Endothelial cell of umbilical vein (primary cell): Measurements from ENCODE around the gene FAM114A1. TPM values are rescaled to one million over a fixed set of nuclear protein-coding genes. Genes with fewer than 3 reads are reported as not detected.

Source experiments
- BruUV-seq: library from RNA; stranded (reverse); fragments of 400-500 nt; replicated peaks from 2 replicates; lab custom pipeline; 2021; lab: Mats Ljungman, UMichigan
- CTCF ChIA-PET: fragments of 300-600, 350-600 bp; sonication (Branson Sonifier 250); formaldehyde crosslinking; loops from one replicate; lab custom pipeline; 2021; ENCODE audit warnings: antibody characterized with exemption, inconsistent platforms; lab: Charles Lee
- POLR2A ChIA-PET: fragments of 300-600, 350-600 bp; sonication (Branson Sonifier 250); formaldehyde crosslinking; loops from one replicate; lab custom pipeline; 2021; ENCODE audit warnings: antibody characterized with exemption, inconsistent platforms; lab: Charles Lee
- DNase-seq: peaks from one replicate; pipeline ENCODE4 v3.0.0-alpha.2; 2011; ENCODE audit warnings: low read depth, low spot score
- FAIRE-seq: peaks from 2 replicates; lab custom pipeline; 2011; peaks lifted over from hg19 to GRCh38; lab: Jason Lieb, UNC
- H2AFZ ChIP-seq: 2 replicates; pipeline ENCODE4 v1.6.0; 2012; ENCODE audit warnings: low read depth, low read length, control low read depth, inconsistent platforms
- H3K27ac ChIP-seq: 2 replicates; pipeline ENCODE4 v1.5.1; 2011; ENCODE audit warnings: low read depth, mild to moderate bottlenecking, control low read depth, low read length, moderate library complexity; ENCODE audit not compliant: insufficient read depth
- H3K27me3 ChIP-seq, 2 experiments: 2 replicates each; pipeline versions ENCODE4 v1.6.0 to v1.6.1; 2011; ENCODE audit warnings: low read length in 2 of 2, mixed read lengths in 1 of 2; ENCODE audit not compliant: control insufficient read depth in 2 of 2, insufficient read depth in 2 of 2
- H3K36me3 ChIP-seq, 2 experiments: 2 replicates in 1 of 2; 3 replicates in 1 of 2; pipeline ENCODE4 v1.5.1; 2011; ENCODE audit warnings: low read length in 2 of 2, mild to moderate bottlenecking in 1 of 2, moderate library complexity in 1 of 2; ENCODE audit not compliant: control insufficient read depth in 2 of 2, insufficient read depth in 2 of 2; ENCODE audit errors: extremely low read depth in 1 of 2
- H3K4me1 ChIP-seq: 3 replicates; pipeline ENCODE4 v1.5.1; 2011; ENCODE audit warnings: mild to moderate bottlenecking, low read length; ENCODE audit not compliant: control insufficient read depth, insufficient read depth; ENCODE audit errors: extremely low read depth
- H3K4me2 ChIP-seq: 2 replicates; pipeline ENCODE4 v1.6.1; 2011; ENCODE audit warnings: low read length, control low read depth, mixed read lengths; ENCODE audit not compliant: insufficient read depth
- H3K4me3 ChIP-seq, 3 experiments: fragments of 200-600 bp in 1 of 3; sonication (generic), shearing (Covaris generic) in 1 of 3; replicated peaks in 1 of 3; 2 replicates each; pipeline ENCODE4 v1.5.1; 2011 to 2016; ENCODE audit warnings: control low read depth in 3 of 3, low read length in 3 of 3, mild to moderate bottlenecking in 2 of 3, inconsistent platforms in 1 of 3, low read depth in 1 of 3, moderate library complexity in 1 of 3; ENCODE audit not compliant: insufficient read depth in 1 of 3
- H3K79me2 ChIP-seq: 2 replicates; pipeline ENCODE4 v1.6.0; 2012; ENCODE audit warnings: low read length, inconsistent platforms; ENCODE audit not compliant: control insufficient read depth, insufficient read depth
- H3K9ac ChIP-seq: replicated peaks from 2 replicates; pipeline ENCODE3; 2011; ENCODE audit warnings: low read length, control low read depth; ENCODE audit not compliant: insufficient read depth; ENCODE audit errors: extremely low read depth
- H3K9me1 ChIP-seq: replicated peaks from 3 replicates; pipeline ENCODE4 v1.6.0; 2011; ENCODE audit warnings: mild to moderate bottlenecking, low read length; ENCODE audit not compliant: control insufficient read depth, insufficient read depth; ENCODE audit errors: extremely low read depth
- H3K9me3 ChIP-seq: replicated peaks from 2 replicates; pipeline ENCODE4 v1.5.1; 2012; ENCODE audit warnings: low read length, inconsistent platforms; ENCODE audit not compliant: control insufficient read depth, insufficient read depth
- H4K20me1 ChIP-seq: replicated peaks from 2 replicates; pipeline ENCODE3; 2011; ENCODE audit warnings: mild to moderate bottlenecking, low read length; ENCODE audit not compliant: control insufficient read depth, insufficient read depth; ENCODE audit errors: extremely low read depth
- EZH2 ChIP-seq: IDR thresholded peaks from 2 replicates; pipeline ENCODE4 v1.6.1; 2012; ENCODE audit warnings: borderline replicate concordance, low read depth, mild to moderate bottlenecking, moderate library complexity, low read length, inconsistent platforms; ENCODE audit not compliant: severe bottlenecking
- FOS ChIP-seq: IDR thresholded peaks from 2 replicates; pipeline ENCODE4 v1.6.1; 2011; ENCODE audit warnings: mild to moderate bottlenecking, low read length, moderate library complexity, borderline replicate concordance; ENCODE audit not compliant: insufficient read depth
- GATA2 ChIP-seq: IDR thresholded peaks from 2 replicates; pipeline ENCODE4 v1.7.0; 2011; ENCODE audit warnings: low read depth, mild to moderate bottlenecking, moderate library complexity, mixed read lengths, low read length; ENCODE audit not compliant: insufficient read length, insufficient read depth
- JUN ChIP-seq: IDR thresholded peaks from 2 replicates; pipeline ENCODE4 v1.6.1; 2011; ENCODE audit warnings: borderline replicate concordance, low read depth; ENCODE audit not compliant: insufficient read length, insufficient read depth
- MYC ChIP-seq: IDR thresholded peaks from one replicate; pipeline ENCODE4 v1.6.1; 2011; ENCODE audit warnings: mild to moderate bottlenecking, low read depth, low read length
- POLR2A ChIP-seq: IDR thresholded peaks from 2 replicates; pipeline ENCODE4 v1.6.1; 2012; ENCODE audit warnings: low read depth, mild to moderate bottlenecking, control low read depth, low read length
- POLR2AphosphoS5 ChIP-seq: IDR thresholded peaks from 2 replicates; pipeline ENCODE4 v1.6.1; 2012; ENCODE audit warnings: low read depth, mild to moderate bottlenecking, control low read depth, low read length, moderate library complexity; ENCODE audit not compliant: insufficient read depth
- dilution Hi-C: fragments of 300-500 bp; cut with MboI; formaldehyde crosslinking; loops from one replicate; pipeline ENCODE4 v1.15.0; 2019; ENCODE audit warnings: low sequenced_read_pairs; ENCODE audit not compliant: extremely low pct_ligation_motif_present
- intact Hi-C: fragments of 100-400 bp; cut with micrococcal nuclease; formaldehyde crosslinking; loops from one replicate; pipeline ENCODE4 v1.10.0; 2022
- polyA plus RNA-seq, 4 experiments: library from polyadenylated mRNA; depleted of rRNA in 3 of 4; stranded (reverse) in 3 of 4; unstranded in 1 of 4; fragments of >200 nt; gene quantifications; 2 replicates each; pipeline versions ENCODE4 v1.2.1 to v1.2.3, GENCODE V29; 2011 to 2012; ENCODE audit warnings: missing spikeins in 1 of 4
- total RNA-seq: library from RNA; stranded (reverse); gene quantifications from 2 replicates; pipeline ENCODE4 v1.2.3, GENCODE V29; 2021
- TF ChIP-seq, protein P1 (sequence below), 2 donors: IDR thresholded peaks; 1 replicate in 1 of 2; 2 replicates in 1 of 2; pipeline ENCODE4 v1.5.1; 2011; ENCODE audit warnings: low read length in 2 of 2, mild to moderate bottlenecking in 2 of 2, moderate library complexity in 2 of 2, control low read depth in 1 of 2, inconsistent platforms in 1 of 2, low read depth in 1 of 2; ENCODE audit not compliant: insufficient read depth in 1 of 2; ENCODE audit errors: extremely low read depth in 1 of 2
- TF ChIP-seq, protein P2 (sequence below): IDR thresholded peaks from 2 replicates; pipeline ENCODE4 v1.6.1; 2011; ENCODE audit not compliant: insufficient read depth, insufficient read length

The FAM114A1 gene
- total and polyA plus RNA-seq, 2 donors (not counting 3 experiments of a cell fraction or from before 2014, with no cell fraction given), result 99.2 to 118 TPM

- no peaks in the 10 kb centered on the region for H3K9me3 ChIP-seq
- DNase-seq, result no peak
- no peak overlapping the region for H3K4me2 ChIP-seq
- CTCF ChIA-PET, result interaction anchor here (1.1 to 3.5 kb wide), 5 partner anchors 22 to 244 kb away, joined by 4 to 33 read pairs (median 7); no protein-coding TSS in a partner anchor
- H3K4me3 ChIP-seq, result no peak overlapping the region
- H3K79me2 ChIP-seq, result peaks cover 2% of the 10 kb centered on the region
- H3K9me1 ChIP-seq, result no peaks in the 10 kb centered on the region
- H3K27me3 ChIP-seq, result no peaks in the 10 kb centered on the region
- H4K20me1 ChIP-seq, result no peaks in the 10 kb centered on the region
- no peak overlapping the region for H3K27ac ChIP-seq
- H3K9ac ChIP-seq, result no peak overlapping the region
- H3K4me1 ChIP-seq, result peaks cover 21% of the 10 kb centered on the region
- H3K36me3 ChIP-seq, result peaks cover 9 to 14% of the 10 kb centered on the region in 2 experiments
- POLR2A ChIA-PET, result interaction anchor here (0.5 kb wide), 1 partner anchor 100 kb away, joined by 3 read pairs; no protein-coding TSS in a partner anchor
- no peak overlapping the region for H2AFZ ChIP-seq
- no TSS peak for BruUV-seq
- no peak for TF ChIP-seq MYC
- TF ChIP-seq JUN, result no peak
- TF ChIP-seq POLR2A, result no peak
- TF ChIP-seq, protein P1, sequence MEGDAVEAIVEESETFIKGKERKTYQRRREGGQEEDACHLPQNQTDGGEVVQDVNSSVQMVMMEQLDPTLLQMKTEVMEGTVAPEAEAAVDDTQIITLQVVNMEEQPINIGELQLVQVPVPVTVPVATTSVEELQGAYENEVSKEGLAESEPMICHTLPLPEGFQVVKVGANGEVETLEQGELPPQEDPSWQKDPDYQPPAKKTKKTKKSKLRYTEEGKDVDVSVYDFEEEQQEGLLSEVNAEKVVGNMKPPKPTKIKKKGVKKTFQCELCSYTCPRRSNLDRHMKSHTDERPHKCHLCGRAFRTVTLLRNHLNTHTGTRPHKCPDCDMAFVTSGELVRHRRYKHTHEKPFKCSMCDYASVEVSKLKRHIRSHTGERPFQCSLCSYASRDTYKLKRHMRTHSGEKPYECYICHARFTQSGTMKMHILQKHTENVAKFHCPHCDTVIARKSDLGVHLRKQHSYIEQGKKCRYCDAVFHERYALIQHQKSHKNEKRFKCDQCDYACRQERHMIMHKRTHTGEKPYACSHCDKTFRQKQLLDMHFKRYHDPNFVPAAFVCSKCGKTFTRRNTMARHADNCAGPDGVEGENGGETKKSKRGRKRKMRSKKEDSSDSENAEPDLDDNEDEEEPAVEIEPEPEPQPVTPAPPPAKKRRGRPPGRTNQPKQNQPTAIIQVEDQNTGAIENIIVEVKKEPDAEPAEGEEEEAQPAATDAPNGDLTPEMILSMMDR (IDR thresholded peaks at IDR 0.05; ENCODE audit: extremely low read depth in 1 of 2, insufficient read depth in 1 of 2, low read depth in 1 of 2, low read length in 2 of 2), result no peak
- no peak for TF ChIP-seq GATA2
- no peak for TF ChIP-seq EZH2
- no peak for TF ChIP-seq POLR2AphosphoS5
- no peak for TF ChIP-seq FOS
- TF ChIP-seq, protein P2, sequence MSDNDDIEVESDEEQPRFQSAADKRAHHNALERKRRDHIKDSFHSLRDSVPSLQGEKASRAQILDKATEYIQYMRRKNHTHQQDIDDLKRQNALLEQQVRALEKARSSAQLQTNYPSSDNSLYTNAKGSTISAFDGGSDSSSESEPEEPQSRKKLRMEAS, result no peak
- dilution Hi-C loops (no loop called here), intact Hi-C loops (no loop called here)
- FAIRE-seq, result no peak
Observed at GRCh38 chr4:38891051-38891983, 23.7 kb downstream of the FAM114A1 start.
